ENCODE measurements around the gene SNORC.

GRCh38 chr2:232896720-232897597 lies 26.9 kb downstream of the SNORC start:
- TF ChIP-seq EZH2 (IDR thresholded peaks at IDR 0.05; ENCODE audit: insufficient read depth, poor library complexity, severe bottlenecking) (no peak), EZH2phosphoT487 (IDR thresholded peaks at IDR 0.05; ENCODE audit: insufficient read depth, low read depth) (no peak)

Measured in GM23248 (cell line).